ENCODE data around the gene AGPAT2.

AGPAT2 gene

DNA sequence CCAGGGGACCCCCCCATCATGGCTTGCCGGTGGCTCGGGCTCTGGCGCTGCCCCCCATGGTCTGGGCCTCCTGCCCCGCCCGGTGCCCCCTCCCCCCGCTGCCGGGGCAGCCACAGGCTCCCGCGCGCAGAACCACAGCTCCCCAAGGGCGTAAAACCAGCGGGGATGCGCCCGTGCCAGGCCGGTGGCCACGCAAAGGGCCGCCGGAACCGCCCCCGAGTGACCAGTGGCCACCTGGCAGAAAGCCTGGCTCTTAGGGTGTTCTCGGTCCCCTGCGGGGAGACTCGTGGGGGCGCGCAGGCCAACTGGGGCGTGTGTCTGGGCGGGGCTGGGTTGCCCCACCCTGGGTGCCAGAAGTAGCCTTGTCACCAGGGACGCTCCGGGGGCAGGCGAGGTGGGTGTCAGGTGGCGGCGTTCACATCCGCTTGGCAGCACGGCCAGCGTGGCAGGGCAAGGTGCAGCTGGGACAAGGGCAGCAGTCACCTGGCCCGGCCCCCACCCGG, 515 bp upstream of the AGPAT2 start:
- DNase-seq = no peak

DNA sequence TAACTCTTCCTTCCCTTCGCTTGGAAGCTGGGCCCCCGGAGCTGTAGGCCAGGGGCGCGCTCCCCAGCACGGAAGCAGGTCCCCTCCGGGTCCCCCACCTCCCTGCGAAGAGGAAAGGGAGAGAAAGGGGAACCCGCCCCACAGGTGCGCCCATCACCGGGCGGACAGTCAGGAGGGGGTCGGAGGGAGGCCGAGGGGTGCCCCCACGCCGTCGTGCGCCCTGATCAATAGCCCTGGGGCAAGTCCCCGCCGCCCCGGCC, 793 bp downstream of the AGPAT2 start:
- DNase-seq = no peak

DNA sequence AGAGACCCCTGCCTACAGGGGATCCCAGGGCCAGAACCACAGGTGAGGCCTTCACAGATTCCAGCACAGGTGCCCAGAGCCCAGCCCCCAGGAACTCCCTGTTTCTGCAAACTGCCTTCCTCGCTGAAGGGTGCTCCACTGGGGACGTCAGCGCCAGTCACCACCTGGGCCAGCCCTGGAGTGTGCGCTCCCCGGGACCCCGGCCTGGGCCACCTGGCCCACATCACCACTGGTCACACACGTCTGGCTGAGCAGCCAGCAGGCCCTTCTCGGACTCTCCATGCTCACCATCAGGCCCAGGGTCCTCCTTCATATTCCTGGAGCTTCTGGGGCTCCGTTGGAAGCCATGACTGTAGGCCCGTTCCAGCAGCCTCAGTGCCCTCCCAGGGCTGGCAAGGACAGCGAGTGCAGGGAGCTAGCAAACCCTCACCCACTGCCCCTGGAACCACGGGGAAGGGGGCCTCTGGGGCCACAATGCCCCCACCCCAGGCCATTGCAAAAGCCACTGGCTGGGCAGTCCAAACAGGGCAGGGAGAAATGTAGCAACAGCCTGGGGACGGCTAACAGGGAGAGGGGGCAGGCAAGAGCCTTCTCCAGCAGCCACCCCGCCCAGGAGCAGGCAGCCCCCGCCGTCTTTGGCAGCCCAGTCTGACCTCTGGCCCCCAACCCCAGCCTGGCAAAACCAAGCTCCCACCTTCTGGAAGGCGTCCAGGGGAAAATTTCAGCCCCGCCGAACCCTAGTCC, 1.3 kb downstream of the AGPAT2 start:
- no peak for DNase-seq

DNA sequence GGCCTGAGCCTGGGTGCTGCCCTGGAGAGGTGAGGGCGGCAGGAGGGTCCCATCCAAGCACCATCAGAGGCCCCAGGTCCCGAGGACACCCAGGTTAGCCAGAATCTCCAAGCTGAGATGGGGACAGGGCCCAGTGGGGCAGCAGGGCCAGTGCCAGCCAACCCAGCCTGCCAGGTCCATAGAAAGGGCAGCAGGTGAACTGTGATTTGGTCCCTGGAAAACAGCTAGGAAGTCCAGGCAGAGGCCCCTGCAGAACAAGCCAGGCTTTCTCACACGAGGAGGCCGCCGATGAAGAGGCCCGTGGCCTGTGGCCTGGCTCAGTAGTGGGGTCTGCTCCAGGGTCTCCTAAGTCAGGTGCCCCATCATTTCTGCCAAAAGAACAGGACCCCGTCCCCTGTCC, 2.0 kb downstream of the AGPAT2 start:
- no peak for DNase-seq

DNA sequence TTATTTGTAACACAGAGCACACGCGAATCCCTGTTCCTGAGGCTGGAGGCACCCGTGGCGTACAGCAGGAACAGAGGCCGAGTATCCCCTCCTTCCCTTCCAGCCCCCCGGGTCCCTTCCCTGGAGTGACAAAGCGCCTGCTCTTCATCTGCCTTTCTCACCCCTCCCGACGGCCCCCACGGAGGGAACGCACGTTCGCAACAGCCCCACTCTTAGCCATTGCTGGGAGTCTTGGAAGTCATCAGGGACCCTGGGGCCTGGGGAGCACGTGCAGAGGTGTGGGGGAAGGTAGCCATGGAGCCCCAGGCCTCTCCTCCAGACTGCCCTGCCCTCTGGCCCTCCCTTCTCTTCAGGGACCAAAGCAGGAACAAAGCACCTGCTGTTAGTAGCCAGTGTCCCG, 2.5 kb downstream of the AGPAT2 start:
- DNase-seq = no peak

DNA sequence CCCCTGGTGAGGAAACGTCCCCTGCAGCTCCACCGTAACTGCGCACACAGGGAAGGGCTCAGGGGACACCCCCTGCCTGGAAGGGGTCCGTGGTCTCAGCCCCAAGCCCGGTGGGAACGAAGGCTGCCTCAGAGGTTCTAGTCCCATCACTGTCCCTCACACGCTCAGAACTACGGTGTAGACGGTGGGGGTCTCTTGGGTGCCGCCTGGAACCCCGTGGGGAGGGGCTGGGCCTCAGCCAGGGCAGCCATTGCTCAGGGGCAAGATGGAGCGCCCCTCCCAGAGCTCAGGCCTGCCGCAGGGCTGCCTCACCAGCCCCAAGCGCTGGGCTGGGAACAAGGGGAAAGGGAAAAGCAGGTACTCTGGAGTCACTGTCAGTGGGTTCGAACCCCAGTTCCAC, 2.9 kb downstream of the AGPAT2 start:
- no peak for DNase-seq

DNA sequence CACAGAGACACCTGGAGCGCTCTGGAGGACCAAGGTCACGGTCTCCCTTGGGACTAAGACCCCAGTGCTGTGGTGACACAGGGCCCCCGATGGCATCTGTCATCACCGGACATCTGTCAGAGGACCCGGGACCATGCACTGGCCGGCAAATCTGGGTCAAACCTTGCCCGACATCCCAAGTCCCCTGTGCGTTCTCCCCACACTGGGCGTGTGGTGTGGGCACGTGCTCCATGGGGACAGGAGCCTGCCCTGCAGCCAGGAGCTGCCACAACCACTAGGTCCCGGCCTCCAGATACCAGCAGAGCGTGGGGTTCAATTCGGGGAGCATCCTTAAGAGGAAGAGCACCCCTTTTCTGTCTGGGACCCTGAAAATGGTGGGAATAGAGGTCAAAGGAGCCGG, 3.5 kb downstream of the AGPAT2 start:
- no peak for DNase-seq

DNA sequence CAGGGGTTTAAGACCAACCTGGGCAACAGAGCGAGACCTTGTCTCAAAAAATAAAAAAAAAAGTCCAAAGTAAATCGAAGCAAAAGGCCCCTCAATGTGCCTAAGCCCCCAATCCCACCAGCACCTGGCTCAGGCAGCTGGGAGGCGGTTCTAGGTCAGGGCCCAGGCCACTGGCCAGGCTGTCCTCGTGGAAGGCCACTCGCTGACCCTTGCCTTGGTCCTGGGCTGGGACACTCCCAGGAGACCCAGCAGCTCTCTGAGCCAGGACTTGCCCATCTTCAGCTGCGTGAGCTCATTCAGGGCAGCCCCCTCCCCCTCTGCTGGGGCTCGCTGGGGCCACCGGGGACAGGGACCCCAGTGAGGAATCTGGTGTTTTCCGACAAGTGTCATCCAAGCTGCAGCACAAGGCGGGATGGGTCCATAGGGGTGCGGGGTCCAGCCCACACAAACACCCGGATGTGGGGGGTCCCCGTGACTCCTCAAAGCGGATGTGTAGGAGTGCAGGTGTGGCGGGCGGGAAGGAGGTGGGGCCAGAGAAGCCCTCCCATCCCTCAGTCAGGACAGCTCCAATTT, 4.0 kb downstream of the AGPAT2 start:
- no peak for DNase-seq

DNA sequence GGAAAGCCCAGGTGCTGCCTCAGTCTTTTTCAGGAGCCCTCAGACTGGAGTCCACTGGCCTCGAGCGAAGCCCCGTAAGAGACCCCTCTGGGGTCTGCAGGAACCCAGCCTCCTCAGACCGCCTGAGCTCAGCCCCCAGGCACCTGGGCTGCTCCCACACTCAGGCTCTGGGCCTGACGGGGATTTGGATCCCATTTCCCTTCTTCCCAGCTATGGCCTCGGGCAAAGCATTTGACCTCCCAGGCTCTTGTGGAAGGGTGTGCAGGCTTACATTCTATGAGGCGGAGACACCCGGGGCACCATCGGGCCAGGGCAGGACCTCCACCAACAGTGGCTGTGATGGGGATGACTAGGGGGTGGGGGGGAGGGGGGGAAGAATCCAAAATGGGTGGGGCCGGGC, 4.5 kb downstream of the AGPAT2 start:
- DNase-seq = no peak

DNA sequence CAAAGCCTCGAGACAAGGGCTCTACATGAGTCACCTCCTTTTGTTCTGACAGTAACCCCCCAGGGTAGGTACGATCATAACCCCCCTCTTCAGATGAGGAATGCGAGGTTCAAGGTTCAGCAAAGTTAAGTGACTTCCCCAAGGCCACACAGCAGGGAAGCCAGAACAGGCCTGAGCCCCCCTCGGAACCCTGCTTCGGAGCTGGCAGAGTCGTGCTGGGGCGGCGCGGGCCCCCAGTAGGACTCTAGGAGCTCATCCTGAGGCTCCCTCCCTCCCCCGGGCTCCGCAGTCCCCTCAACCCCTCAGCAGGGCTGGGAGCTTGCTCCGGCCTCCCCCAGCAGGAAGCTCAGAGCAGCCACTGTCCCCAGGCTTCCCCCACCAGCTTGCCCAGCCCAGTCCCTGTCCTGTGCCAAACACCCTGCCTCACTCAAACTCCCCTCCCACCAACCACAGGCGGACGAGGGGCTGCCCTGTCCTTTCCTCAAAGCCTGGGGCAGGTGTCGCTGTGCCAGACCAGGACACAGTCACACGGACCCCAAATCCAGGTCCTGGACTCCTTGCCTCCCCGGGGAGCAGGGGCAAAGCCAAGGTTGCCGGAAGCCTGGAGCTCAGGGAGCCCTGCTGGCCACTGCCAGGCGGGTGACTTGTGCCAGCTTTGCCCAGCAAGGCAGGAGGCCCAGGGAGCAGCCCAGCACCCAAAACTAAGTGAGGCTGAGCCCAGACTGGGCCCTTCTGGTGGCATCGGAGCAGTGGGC, 5.1 kb downstream of the AGPAT2 start:
- DNase-seq = no peak

DNA sequence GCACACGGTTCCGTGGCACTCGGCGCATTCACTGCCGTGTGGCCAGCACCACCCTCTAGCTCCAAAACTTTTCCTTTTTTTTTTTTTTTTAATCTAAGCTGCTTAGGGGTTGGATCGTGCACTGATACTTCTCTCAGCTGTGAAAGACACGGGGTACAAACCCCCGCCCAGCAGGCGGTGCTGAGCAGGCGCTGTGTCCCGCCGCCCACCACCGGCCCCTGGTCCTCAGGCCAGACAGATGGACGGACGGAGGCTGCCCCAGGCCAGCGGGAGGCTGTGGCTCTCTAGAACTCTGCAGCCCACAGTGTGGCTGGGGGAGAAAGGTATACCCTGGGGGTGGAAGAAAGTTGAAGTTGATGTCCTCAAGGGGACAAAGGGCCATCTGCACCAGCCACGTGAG, 6.2 kb downstream of the AGPAT2 start:
- DNase-seq = no peak

DNA sequence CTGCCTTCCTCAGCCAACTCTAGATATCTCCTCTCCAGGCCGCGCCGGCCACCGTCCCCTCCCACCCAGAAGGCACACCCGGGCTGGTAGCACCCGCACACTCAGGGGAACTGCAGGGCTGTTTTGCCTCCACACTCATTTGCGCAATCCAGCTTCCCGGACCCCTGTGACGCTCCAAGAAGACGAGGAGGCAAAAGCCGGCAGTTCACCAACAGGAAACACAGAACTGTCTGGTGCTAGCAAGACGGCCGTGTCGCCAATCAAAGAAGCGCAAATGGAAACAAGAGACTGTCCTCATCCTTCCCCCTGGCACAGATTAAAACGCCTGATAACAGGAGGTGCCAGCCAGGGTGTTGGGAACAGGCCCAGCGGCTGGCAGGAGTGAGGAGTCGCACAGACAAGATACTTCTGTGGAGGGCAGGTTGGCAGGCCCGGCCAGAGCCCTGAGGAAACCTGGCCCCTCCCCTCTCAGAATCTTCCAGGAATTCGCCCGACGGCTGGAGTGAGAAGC, 7.8 kb downstream of the AGPAT2 start:
- no peak for DNase-seq

DNA sequence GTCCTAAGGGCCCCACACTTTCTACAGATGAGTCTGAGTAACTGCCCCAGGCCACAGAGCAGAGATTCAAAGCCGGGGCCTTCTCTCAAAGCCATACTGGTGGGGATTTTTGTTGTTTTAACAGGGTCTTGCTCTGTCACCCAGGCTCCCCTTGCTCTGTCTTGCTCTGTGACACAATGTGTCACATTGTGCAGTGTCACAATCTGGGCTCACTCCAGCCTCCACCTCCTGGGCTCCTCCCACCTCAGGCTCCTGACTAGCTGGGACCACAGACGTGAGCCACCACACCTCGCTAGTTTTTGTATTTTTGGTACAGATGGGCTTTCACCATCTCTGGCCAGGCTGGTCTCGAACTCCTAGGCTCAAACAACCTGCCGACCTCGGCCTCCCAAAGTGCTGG, 8.6 kb downstream of the AGPAT2 start:
- no peak for DNase-seq

DNA sequence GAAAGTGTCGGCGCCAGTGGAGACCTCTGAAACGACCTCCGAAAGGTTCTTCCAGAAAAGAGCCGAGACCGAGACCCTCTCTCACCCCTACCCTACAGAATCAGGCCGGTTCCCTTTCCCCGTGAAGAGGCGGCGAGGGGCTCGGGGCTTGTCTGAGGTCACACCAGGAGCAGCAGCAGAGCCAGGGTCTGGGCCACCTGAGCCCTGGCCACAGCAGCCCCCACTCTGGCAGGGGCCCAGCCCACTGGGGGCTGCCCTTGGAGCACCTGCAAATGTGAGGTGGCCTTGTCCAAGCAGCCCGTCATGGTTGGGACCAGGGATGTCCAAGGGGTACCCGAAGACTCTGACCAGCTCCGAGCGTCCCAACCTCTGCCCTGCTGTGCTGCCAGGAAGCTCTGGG, 9.2 kb downstream of the AGPAT2 start:
- DNase-seq = no peak

DNA sequence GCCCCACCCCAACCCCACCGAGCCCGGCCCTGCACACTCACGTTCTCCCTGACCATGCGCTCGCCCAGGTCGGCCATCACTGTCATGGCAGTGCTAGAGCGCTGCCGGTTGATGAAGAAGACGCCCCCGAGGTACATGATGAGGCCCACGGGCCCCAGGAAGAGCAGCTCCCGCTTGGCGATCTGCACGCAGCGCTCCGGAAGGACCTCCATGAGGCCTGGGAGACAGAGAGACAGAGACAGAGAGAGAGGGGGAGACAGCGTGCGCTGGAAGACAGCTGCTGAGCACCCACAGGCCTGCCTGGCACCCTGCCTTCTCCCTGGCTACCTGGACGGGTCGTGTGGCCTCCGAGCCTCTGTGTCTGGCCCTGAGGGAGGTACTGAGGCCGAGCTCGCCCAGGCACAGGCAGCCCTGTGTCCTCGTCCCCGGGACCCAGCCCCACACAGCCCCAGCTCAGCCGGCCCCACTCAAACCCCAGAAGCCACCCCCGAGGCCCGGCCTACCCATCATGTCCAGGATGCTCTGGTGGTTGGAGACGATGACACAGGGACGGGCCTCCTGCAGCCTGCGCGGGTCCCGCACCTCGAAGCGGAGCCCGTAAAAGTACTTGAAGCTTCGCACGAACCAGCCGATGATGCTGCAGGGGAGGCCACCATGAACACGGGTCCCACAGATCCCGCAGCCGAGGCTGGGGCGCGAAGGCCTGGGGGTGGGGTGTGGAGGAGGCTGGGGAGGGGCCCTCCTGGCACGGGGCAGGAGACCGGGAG, 10.2 kb downstream of the AGPAT2 start:
- no peak for DNase-seq

DNA sequence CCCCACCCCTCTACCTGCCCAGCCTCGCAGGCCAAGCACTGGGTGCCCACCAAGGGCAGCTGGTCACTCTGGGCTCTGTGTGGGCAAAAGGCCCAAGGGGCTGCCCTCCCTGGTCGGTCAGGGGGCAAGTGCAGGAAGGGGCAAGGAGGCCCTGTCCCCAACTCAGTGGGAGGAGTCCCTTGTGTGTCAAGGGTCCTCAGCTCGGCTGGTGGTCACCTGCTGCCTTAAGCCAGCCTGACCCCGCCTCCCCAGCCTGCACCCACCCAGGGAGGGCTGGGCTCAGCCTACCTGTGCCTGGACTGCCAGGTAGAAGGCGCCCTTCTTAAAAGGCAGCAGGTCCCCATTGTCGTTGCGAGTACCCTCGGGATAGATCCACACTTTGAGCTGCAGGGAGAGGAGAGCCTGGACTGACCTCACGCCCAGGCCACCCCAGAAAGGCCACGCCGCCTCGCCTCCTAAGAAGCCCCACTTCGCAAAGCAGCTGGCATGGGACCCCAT, 10.9 kb downstream of the AGPAT2 start:
- DNase-seq = no peak

DNA sequence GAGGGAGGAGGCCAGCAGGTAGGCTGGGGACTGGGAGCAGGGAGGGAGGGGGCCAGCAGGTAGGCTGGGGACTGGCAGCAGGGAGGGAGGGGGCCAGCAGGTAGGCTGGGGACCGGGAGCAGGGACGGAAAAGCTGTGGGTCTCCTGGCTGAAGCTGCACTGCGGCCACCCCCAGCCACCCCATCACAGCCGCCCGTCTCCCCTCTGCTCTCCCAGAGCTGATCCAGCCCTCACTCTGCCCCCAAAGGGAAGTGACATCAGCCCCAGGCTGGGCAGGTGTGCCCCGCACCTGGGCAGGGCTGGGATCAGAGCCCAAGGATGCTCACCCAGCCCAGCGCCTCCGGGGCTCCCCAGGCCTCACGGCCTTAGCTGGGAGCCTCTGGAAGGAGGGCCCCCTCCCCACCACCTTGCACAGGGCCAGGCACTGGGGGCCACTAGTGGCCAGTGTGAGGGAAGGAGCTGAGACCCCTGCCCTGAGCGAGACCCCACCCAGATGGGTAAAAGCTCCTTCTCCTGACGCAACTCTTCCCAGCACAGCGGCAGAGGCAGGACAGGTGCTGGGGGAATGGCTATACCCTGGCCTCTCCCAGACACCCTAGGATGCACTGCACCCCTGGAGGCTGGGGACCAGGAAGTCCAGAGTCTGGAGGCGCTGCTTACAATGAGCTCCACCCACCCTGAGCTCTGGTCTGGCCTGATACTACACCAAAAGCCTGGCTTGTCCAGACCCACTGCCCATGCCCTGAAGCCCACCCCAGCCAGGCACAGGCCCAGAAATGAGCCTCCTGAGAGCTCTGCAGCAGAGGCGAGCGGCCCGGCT, 11.6 kb downstream of the AGPAT2 start:
- DNase-seq = no peak

DNA sequence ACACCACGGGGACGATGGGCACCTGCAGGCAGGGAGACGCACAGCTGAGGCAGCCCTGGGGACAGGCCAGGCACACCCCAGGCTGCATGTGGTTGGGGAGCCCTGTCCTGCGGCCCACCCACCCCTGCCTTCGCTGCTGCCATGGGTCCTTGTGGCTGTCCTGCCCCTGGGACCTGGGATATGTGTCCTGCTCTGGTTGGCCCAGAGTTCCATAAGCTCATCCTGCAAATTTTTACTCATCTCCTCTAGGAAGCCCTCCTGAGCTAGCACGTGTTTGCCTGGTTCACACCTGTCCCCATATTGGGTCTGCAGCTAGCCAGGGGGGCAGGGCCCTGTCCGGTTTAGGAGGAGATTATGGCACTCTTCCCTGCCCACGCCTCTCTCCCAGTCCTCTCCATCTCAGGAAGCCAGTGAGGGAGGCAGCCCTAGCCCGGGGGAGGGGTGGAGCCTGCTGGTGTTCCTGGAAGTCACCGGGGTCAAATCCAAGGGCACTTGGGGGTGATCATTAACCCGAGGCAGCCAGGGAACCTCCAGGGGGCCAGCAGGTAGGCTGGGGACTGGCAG, 12.4 kb downstream of the AGPAT2 start:
- no peak for DNase-seq

DNA sequence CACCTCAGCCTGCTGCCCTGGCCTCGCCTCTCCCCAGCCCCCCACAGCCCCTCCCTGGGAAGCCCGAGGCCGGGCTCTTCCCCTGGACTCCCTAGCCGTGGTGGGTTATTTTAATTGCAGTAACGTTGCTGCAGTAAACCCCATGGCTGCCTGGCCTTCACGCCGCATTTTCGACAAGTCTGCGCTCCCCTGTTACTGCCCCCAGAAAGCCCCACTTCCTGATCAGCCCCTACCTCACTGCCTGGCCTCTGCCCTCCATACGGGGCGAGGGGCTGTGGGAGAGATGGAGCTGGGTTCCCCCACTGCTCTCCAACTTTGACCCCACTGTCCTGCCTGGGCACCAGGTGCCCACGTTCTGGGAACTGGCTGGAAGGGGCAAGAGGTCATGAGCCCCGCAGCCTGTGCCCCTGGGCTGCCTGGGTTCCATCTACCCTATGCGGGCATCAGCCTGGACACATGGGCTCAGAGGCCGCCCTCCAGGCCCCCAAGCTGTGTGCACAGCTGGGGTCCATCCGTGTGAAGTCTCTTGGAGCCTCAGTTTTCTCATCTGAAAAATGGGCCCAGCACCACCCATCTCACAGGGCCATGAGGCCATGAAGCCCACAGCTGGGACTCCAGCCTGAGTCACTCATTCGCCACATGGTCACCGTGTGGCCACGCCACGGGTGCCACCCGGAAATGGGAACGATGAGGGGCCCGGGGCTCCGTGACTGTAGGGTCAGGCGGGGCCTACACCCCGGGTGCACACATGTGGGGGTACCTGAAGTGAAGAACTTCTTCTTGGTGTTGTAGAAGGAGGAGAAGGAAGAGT, 13.1 kb downstream of the AGPAT2 start:
- no peak for DNase-seq

DNA sequence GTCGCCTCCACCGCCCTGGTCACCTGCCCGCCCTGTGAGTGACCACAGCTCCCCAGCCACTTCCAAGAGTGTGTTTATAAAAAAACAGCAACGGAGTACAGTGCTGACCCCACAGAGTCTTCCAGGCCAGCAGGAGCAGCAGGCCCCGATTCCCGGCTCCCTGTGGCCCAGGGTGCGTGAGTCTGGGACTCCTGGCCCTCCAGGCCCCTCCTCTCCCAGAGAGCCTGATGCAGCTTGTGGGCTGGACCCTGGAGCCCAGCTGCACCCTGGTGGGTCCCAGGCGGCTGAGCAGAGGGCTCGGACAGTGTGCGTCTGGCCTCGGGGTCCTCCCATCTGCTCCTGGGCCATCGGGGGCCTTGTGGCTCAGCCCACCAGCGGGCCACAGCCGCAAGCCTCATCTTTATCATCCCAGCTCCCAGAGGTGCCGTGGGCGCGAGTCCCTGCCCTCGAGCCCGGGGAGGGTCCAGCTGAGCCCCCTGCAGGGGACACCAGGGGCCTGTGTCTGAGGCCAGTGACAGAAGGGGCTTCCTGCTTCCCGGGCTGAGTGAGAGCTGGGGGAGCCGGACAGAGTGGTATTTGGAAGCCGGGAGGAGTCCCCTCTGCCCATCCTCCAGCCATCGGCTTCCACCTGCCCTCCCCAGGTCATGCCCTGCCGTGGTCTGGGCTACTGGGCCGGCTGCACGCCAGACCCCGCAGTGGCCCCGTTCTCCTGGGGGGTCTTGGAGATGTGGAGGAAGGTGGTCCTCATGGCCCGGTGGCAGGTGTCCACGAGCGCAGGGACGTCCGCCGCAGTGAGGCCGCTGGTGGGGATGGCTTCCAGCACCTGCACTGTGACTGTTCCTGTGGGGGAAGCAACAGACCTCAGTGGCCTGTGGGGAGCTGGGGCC, 13.9 kb downstream of the AGPAT2 start:
- no peak for DNase-seq
